GM12878 (cell line): ENCODE measurements around the gene SPR. TPM values are rescaled to one million over a fixed set of nuclear protein-coding genes. Genes with fewer than 3 reads are reported as not detected.
A peak's percentile ranks its signal among the peaks of the same experiment; 100 is the strongest.

ENCODE experiments used
- ATAC-seq: fragments of 200-7000 bp; cut with Tn5 transposase; 3 replicates; pipeline ENCODE4 v1.9.1; 2020; ENCODE audit warnings: mild to moderate bottlenecking, moderate library complexity
- BruUV-seq: library from RNA; stranded (reverse); fragments of 400-500 nt; replicated peaks from 2 replicates; lab custom pipeline; 2021; lab: Mats Ljungman, UMichigan
- CTCF ChIA-PET: fragments of 300-600 bp; sonication (Branson Sonifier 250); formaldehyde crosslinking; extraction: SDS; loops from one replicate; lab custom pipeline; 2021; ENCODE audit warnings: inconsistent platforms; lab: Yijun Ruan, JAX
- POLR2A ChIA-PET: fragments of 350-600 bp; formaldehyde crosslinking; extraction: SDS; loops from one replicate; lab custom pipeline; 2021; ENCODE audit warnings: inconsistent platforms; lab: Charles Lee
- RAD21 ChIA-PET: fragments of 300-600 bp; sonication (Branson Sonifier 250); formaldehyde crosslinking; loops from one replicate; lab custom pipeline; 2023; ENCODE audit warnings: antibody characterized with exemption; ENCODE audit not compliant: unreplicated experiment; lab: Charles Lee
- SMC1A ChIA-PET: fragments of 300-600 bp; sonication (Branson Sonifier 250); formaldehyde crosslinking; loops from one replicate; lab custom pipeline; 2023; ENCODE audit not compliant: unreplicated experiment, uncharacterized antibody; lab: Charles Lee
- DNase-seq: peaks from one replicate; pipeline ENCODE4 v3.0.0-alpha.2; 2011; ENCODE audit warnings: low read depth, low spot score
- FAIRE-seq: peaks from 3 replicates; lab custom pipeline; 2011; peaks lifted over from hg19 to GRCh38; lab: Jason Lieb, UNC
- H2AFZ ChIP-seq: 2 replicates; pipeline ENCODE4 v1.6.0; 2011; ENCODE audit warnings: low read depth, low read length, control low read depth; ENCODE audit not compliant: control insufficient read depth
- H3K27ac ChIP-seq: 2 replicates; pipeline ENCODE4 v1.5.1; 2011; ENCODE audit warnings: control low read depth; ENCODE audit not compliant: control insufficient read depth, insufficient read depth
- H3K27me3 ChIP-seq, 2 experiments: replicated peaks in 1 of 2; 2 replicates each; pipeline versions ENCODE4 v1.6.0 to v1.6.1; 2011; ENCODE audit warnings: low read length in 1 of 2; ENCODE audit not compliant: control insufficient read depth in 2 of 2, insufficient read depth in 2 of 2
- H3K36me3 ChIP-seq, 2 experiments: 2 replicates each; pipeline ENCODE4 v1.5.1; 2011; ENCODE audit warnings: low read length in 1 of 2; ENCODE audit not compliant: control insufficient read depth in 2 of 2, insufficient read depth in 2 of 2
- H3K4me1 ChIP-seq: 2 replicates; pipeline ENCODE4 v1.6.1; 2011; ENCODE audit warnings: mild to moderate bottlenecking, low read length, moderate library complexity, mixed read lengths; ENCODE audit not compliant: control insufficient read depth, insufficient read depth
- H3K4me2 ChIP-seq: 2 replicates; pipeline ENCODE4 v1.6.0; 2011; ENCODE audit warnings: control low read depth; ENCODE audit not compliant: control insufficient read depth, insufficient read depth
- H3K4me3 ChIP-seq: fragments of 200-600 bp; sonication (generic); 2 replicates; pipeline ENCODE4 v1.5.1; 2016
- H3K79me2 ChIP-seq: 2 replicates; pipeline ENCODE4 v1.6.0; 2011; ENCODE audit warnings: low read length; ENCODE audit not compliant: control insufficient read depth, insufficient read depth
- H3K9ac ChIP-seq: 2 replicates; pipeline ENCODE4 v1.8.0; 2011; ENCODE audit warnings: low read length, control low read depth, mixed read lengths; ENCODE audit not compliant: control insufficient read depth, insufficient read depth
- H3K9me3 ChIP-seq: replicated peaks from 3 replicates; pipeline ENCODE4 v1.5.1; 2011; ENCODE audit warnings: mild to moderate bottlenecking, low read length; ENCODE audit not compliant: control insufficient read depth, insufficient read depth
- H4K20me1 ChIP-seq: 2 replicates; pipeline ENCODE4 v1.6.0; 2011; ENCODE audit not compliant: control insufficient read depth, insufficient read depth
- BACH1 ChIP-seq: fragments of 450-650 bp; IDR thresholded peaks from 2 replicates; pipeline ENCODE4 v1.6.1; 2017; ENCODE audit warnings: mild to moderate bottlenecking, borderline replicate concordance
- CBX5 ChIP-seq: sonication (generic); IDR thresholded peaks from 2 replicates; pipeline ENCODE4 v1.6.1; 2016; ENCODE audit warnings: low read depth, moderate library complexity, mild to moderate bottlenecking, inconsistent platforms
- EED ChIP-seq: sonication (generic); IDR thresholded peaks from 2 replicates; pipeline ENCODE4 v1.6.1; 2016; ENCODE audit warnings: antibody characterized with exemption, low read depth
- EP300 ChIP-seq, 2 experiments: fragments of 150-350 bp in 1 of 2; IDR thresholded peaks; 2 replicates each; pipeline ENCODE4 v1.6.1; 2011 to 2012; ENCODE audit warnings: low read depth in 2 of 2, low read length in 2 of 2, borderline replicate concordance in 1 of 2, improper control_type of control experiment in 1 of 2, inconsistent platforms in 1 of 2; ENCODE audit not compliant: control insufficient read depth in 1 of 2
- GATAD2B ChIP-seq: fragments of 450-650 bp; conservative IDR thresholded peaks from 2 replicates; pipeline ENCODE4 v1.6.1; 2017; ENCODE audit warnings: low read depth, mild to moderate bottlenecking, moderate library complexity
- HSF1 ChIP-seq: fragments of 150-350 bp; IDR thresholded peaks from 2 replicates; pipeline ENCODE4 v1.6.1; 2014; ENCODE audit warnings: mild to moderate bottlenecking, low read depth, low read length
- IKZF2 ChIP-seq, 2 experiments: fragments of 450-650 bp; IDR thresholded peaks; 2 replicates each; pipeline ENCODE4 v1.6.1; 2017; ENCODE audit warnings: mild to moderate bottlenecking in 2 of 2, moderate library complexity in 2 of 2
- USF2 ChIP-seq: IDR thresholded peaks from 2 replicates; pipeline ENCODE4 v1.6.1; 2011; ENCODE audit warnings: low read depth, low read length, improper control_type of control experiment, borderline replicate concordance
- ZBTB40 ChIP-seq: fragments of 450-650 bp; IDR thresholded peaks from 2 replicates; pipeline ENCODE4 v1.6.1; 2016; ENCODE audit warnings: mild to moderate bottlenecking, moderate library complexity, borderline replicate concordance
- WGBS: methylation state at CpG from one replicate; pipeline ENCODE4 v1.1.6; 2016; ENCODE audit warnings: low lambda C conversion rate; ENCODE audit not compliant: insufficient replicate concordance, insufficient coverage; ENCODE audit errors: missing lambda C conversion rate; 5-methylcytosine and 5-hydroxymethylcytosine counted together
- in situ Hi-C: fragments of 300-500 bp; cut with MboI; formaldehyde crosslinking; loops from 9 replicates; pipeline ENCODE4 v1.14.3; 2018; ENCODE audit warnings: mixed read lengths
- intact Hi-C: fragments of 100-400 bp; cut with micrococcal nuclease; formaldehyde crosslinking; loops from one replicate; pipeline ENCODE4 v1.14.2; 2022; ENCODE audit not compliant: unreplicated experiment
- polyA plus RNA-seq, 11 experiments: library from polyadenylated mRNA; depleted of rRNA in 4 of 11; unstranded in 6 of 11; stranded (reverse) in 5 of 11; fragments of >200 nt; fragmentation: Nextera tagmentation in 4 of 11; fragmentation: Illumina TruSeq in 1 of 11; extraction: Ambion mirVana in 4 of 11; extraction: Trizol in 1 of 11; gene quantifications; 1 replicate in 1 of 11; 2 replicates in 10 of 11; pipeline versions ENCODE4 v1.2.1 to v1.2.3, GENCODE V29; 2011 to 2016; ENCODE audit warnings: inconsistent platforms in 2 of 11, missing spikeins in 2 of 11, low read depth in 1 of 11
- total RNA-seq, 4 experiments: library from RNA; depleted of rRNA in 3 of 4; stranded (reverse); fragments of >200 nt in 3 of 4; fragmentation: Illumina TruSeq in 1 of 4; extraction: Trizol in 1 of 4; gene quantifications; 2 replicates each; pipeline versions ENCODE4 v1.2.1 to v1.2.3, GENCODE V29; 2013 to 2021
- TF ChIP-seq, protein P1 (sequence below): fragments of 450-650 bp; IDR thresholded peaks from 2 replicates; pipeline ENCODE4 v1.6.1; 2016; ENCODE audit warnings: mild to moderate bottlenecking
- TF ChIP-seq, protein P2 (sequence below): fragments of 450-650 bp; conservative IDR thresholded peaks from 2 replicates; pipeline ENCODE4 v1.6.1; 2017; ENCODE audit warnings: mild to moderate bottlenecking, moderate library complexity

SPR gene
- total and polyA plus RNA-seq, 10 of the 15 experiments (the other 5 are each of a cell fraction or from before 2014, with no cell fraction given), result 0.68 to 7.8 (median 2.5) TPM

DNA sequence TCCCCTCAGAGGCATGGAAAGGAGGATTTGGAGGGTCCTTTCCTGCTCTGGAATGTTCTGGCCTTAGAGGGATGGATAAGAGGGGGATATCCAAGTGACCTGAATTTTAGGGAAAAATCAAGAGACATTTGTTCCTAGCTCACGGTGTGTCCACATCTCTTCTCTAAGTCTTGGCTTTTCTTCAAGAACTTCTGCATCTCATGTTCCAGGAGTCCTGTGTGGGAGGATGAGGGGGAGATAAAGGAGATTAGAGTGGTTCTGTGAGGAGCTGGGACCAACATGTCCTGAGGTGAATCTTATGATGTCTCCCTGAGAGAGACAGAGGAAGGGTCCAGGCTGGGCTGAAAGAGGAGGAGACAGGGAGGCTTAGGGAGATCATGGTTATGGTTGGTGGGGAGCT, 41.8 kb downstream of the SPR start (continued):
- TF ChIP-seq, protein P1, sequence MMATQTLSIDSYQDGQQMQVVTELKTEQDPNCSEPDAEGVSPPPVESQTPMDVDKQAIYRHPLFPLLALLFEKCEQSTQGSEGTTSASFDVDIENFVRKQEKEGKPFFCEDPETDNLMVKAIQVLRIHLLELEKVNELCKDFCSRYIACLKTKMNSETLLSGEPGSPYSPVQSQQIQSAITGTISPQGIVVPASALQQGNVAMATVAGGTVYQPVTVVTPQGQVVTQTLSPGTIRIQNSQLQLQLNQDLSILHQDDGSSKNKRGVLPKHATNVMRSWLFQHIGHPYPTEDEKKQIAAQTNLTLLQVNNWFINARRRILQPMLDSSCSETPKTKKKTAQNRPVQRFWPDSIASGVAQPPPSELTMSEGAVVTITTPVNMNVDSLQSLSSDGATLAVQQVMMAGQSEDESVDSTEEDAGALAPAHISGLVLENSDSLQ, result no peak
- TF ChIP-seq IKZF2 (IDR thresholded peaks at IDR 0.05) (no peak), HSF1 (no peak), EP300 (IDR thresholded peaks at IDR 0.05; ENCODE audit: borderline replicate concordance in 1 of 2, control insufficient read depth in 1 of 2, low read depth in 2 of 2, low read length in 2 of 2) (no peak), GATAD2B (no peak)
- TF ChIP-seq, all 136 proteins: peak for 0

DNA sequence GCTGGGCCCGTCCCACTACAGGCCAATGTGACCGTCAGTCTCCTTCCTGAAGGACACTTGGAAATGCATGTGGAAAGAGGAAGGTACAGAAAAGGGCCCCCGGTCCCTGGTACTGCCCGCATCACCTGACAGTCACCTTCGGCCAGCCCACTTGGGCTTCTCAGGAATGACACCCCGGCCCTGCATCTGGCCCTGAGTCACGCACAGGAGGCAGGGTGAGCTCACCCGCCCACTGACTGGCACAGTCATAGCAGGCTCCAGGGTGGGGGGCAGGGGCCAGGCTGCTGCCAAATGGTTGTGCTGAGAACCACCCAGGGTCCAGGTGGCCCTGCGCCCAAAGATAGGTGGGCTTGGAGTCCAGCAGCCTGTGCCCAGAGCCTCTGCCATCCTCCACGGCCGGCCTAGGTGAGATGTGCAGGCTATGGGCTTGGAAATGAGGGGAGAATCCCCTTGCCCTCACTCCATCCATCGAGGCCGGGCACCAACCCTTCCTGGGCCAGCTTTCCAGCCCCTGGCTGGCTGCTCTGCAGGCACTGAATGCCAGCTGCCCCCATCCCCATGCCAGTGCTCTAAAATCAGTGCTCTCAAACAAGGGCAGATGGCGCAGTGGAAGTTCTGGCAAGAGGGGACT, 44.2 kb downstream of the SPR start:
- FAIRE-seq, result no peak
- no peak overlapping the region for H3K4me2 ChIP-seq
- H3K4me1 ChIP-seq, result no peaks in the 10 kb centered on the region; the same call in 1 of the 2 replicates
- H3K79me2 ChIP-seq, result no peaks in the 10 kb centered on the region
- ChIA-PET RAD21 (no interaction called here), SMC1A (no interaction called here), POLR2A (no interaction called here), CTCF (interaction anchor here (8.0 kb wide), 1 partner anchor 38 kb away, joined by 117 read pairs; no protein-coding TSS in a partner anchor)
- BruUV-seq, result no TSS peak
- intact Hi-C loops (no loop called here), in situ Hi-C loops (no loop called here)
- no peaks in the 10 kb centered on the region; the same call in 1 of the 2 replicates for H4K20me1 ChIP-seq
- no peaks in the 10 kb centered on the region for H3K36me3 ChIP-seq
- 16% methylated on average over 14 of the region's 14 CpGs for WGBS
- H3K9me3 ChIP-seq, result no peaks in the 10 kb centered on the region
- peaks cover 0 to 5% of the 10 kb centered on the region in 2 experiments for H3K27me3 ChIP-seq
- H2AFZ ChIP-seq, result no peak overlapping the region
- DNase-seq, result no peak
- no peak overlapping the region for H3K9ac ChIP-seq
- H3K4me3 ChIP-seq, result no peak overlapping the region
- peak; percentile 43 for ATAC-seq
- no peak overlapping the region for H3K27ac ChIP-seq
- TF ChIP-seq EED (no peak), BACH1 (no peak), CBX5 (no peak), ZBTB40 (no peak), USF2 (no peak)
- TF ChIP-seq, protein P2, sequence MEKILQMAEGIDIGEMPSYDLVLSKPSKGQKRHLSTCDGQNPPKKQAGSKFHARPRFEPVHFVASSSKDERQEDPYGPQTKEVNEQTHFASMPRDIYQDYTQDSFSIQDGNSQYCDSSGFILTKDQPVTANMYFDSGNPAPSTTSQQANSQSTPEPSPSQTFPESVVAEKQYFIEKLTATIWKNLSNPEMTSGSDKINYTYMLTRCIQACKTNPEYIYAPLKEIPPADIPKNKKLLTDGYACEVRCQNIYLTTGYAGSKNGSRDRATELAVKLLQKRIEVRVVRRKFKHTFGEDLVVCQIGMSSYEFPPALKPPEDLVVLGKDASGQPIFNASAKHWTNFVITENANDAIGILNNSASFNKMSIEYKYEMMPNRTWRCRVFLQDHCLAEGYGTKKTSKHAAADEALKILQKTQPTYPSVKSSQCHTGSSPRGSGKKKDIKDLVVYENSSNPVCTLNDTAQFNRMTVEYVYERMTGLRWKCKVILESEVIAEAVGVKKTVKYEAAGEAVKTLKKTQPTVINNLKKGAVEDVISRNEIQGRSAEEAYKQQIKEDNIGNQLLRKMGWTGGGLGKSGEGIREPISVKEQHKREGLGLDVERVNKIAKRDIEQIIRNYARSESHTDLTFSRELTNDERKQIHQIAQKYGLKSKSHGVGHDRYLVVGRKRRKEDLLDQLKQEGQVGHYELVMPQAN, result no peak
